Hepatic stellate cell (primary cell): ENCODE measurements around the gene RAB1B.
"Not testable (repeated sequence)": the region's sequence is repeated elsewhere in the genome, so short reads cannot be mapped to it uniquely, and the experiment has no call there.

Experiments
- DNase-seq: peaks from one replicate; pipeline ENCODE4 v3.0.0; 2011; ENCODE audit warnings: low spot score

The RAB1B gene

DNA sequence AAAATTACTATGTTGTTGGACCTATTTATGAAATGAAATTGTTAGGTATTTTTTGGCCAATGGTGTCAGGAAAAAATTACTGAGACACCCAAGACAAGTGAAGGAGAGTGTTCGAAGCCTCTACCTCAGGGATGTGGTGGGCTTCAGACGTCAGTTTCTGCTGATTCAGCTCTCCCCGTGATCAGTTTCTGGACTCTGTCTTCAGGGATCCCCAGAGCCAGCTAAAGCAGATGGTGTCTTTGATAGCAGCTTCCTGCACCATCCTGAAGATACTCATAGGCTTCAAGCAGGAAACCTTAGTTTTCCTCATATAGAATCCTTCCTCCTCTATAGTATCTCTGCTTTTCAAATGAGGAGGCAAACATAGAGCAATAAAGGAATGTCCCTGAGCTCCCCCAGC, 41.0 kb downstream of the RAB1B start:
- DNase-seq: no peak

DNA sequence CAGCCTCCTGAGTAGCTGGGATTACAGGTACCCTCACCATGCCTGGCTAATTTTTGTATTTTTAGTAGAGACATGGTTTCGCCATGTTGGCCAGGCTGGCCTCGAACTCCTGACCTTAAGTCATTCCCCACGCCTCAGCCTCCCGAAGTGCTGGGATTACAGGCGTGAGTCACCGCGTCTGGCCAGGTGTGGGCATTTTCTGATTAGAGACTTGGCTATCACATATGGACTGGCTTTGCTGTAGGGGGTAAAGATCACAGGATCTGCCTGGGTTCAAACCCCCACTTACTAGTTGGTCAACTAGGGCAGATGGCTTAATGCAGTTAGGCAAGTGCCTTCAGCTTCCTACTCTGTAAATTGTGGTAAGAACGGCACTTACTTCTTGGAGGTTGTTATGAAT, 41.9 kb downstream of the RAB1B start:
- DNase-seq: no peak

DNA sequence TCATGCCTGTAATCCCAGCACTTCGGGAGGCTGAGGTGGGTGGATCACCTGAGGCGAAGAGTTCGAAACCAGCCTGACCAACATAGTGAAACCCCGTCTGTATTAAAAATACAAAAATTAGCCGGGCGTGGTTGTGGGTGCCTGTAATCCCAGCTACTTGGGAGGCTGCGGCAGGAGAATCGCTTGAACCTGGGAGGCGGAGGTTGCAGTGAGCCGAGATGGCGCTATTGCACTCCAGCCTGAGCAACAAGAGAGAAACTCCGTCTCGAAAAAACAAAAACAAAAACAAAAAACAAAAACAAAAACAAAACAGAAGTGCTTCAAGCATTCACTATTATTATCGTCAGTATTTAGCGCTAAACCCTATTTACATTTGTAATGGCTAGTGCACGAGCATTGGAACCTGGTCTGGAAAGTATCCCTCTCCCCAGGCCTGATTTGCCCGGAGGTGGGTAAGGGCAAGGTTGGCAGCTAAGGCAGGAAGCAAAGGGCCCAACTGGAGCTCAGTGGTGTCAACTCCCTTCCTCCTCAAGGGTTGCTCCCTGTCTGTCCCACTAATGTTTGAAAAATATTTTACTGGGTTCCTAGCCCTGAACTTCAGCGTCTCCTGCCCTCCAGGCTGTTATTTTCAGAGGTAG, 42.5 kb downstream of the RAB1B start:
- not testable (repeated sequence) for DNase-seq

DNA sequence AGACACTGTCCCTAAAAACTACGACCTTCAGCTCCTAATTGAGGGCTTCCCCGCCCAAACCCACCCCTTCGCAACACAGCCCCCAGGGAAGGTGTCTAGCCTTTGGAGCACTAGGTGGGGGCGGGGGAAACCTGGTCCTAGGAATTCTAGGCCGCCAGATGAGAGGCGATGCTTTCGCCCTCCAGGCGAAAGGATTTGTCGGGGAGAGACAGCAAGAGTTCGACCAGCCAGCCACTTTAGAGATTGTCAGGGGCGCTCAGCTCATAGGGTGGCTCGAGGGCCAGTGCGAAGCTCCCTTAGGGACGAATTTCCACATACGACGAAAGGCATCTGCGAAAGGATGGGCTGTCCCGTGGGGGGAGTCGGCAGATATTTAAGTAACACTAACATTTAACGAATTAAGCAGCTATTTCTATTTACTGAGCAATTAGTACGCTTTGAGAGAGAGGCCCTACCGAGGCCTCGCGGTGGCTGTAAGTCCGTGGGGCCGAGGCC, 43.1 kb downstream of the RAB1B start:
- no peak for DNase-seq

DNA sequence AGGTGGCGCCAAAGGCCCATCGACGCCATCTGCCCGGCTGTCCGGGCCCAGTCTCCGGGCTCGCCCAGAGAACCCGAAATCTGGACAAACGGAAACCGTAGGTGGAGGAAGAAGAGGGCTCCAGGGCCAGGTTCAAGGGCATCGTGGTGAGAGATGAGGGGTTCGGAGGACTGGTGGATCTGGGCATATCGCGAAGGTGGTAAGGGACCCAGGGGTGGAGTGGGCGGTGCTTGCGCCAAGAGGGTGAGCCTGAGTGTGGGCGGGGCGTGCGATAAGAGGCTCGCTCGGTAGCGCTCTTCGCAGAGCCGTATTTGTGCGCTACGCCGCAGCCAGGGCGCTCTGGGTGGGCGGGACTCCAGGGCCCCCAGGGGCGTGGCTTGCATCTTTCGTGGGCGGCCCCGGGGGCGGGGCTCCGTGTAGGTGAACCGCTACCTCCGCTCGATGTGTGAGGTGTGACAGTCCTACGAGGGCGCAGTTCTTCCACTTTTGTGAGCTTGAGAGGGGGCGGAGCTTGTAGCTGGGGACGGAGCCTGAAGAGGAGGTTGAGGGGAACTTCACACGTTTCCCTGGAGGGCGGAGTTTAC, 43.6 kb downstream of the RAB1B start:
- DNase-seq: peak; percentile 85

DNA sequence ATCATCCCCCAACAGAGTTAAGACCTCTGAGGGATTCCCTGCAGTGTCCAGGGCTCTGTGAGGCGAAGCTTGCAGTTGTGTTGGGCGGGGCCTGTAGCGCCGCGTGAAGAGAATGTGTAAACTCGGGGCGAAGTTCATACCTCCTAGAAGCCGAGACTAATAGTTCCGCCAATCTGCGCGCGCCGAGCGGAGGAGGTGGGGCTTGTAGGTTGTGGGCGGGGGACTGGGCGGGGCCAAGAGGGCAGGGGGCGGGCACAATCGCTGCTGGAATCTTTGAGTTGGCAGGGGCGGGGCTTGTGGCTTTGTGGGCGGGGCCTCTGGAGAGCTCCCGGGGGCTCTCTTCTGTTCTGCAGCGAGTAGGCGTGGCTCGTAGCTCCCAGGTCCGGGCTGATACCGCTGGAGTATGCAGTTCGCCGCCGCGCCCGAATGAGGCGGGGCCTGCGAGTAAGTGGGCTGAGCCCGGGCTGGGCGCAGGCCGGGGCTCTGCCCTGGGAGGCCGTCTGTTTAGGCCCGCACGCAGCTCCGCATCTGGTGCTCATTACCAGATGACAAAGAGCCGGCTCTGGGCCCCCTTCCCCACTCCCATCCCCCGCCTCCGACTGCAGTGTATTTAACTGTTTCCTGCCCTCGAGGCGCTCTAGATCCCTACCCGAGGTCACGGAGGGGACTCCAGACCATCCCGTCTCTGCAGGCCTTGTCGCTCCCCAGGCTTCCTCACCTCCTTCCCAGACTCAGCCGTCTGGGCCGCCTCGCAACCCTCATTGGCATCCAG, 44.3 kb downstream of the RAB1B start:
- DNase-seq: peak; percentile 97

DNA sequence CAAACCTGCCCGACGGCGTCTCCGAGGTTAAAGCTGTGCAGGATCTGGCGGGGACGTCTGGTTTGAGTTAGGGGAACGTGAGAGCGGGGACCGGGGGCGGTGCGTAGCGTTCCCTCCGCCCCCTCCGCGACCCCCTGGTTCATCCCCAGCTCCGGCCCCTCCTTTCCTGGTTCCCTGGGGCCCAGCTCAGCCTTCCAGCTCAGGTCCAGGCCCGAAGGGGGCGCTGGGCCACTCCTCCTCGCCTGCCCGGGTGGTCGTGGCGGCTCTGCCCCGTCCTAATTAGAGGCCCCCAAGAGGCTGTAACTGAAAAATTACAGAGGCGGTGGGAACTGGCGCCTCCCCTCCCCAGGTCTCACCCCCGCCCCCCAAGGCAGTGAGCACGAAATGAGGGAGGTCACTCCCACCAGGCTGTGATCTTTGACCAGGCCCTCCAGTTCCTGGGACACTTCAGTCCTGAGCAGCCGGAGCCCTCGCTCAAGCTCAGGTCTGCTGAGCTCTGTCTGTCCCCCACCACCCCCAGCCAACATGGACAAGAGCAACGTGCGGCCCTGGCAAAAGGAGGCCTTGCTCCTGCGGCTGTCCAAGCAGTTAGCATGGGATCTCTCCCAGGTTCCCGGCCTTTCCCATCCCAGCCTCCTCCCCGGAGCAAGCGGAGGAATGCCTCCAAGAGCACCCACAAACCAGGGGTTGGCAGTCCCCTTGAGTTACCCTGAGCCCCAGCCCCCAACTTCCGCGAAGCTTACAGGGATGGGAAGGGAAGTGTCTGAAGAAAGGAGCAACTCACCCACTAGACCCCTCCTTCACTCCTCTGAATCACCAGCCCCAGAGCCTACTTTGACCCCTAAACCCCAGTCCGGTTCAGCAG, 45.1 kb downstream of the RAB1B start:
- peak; percentile 47 for DNase-seq

DNA sequence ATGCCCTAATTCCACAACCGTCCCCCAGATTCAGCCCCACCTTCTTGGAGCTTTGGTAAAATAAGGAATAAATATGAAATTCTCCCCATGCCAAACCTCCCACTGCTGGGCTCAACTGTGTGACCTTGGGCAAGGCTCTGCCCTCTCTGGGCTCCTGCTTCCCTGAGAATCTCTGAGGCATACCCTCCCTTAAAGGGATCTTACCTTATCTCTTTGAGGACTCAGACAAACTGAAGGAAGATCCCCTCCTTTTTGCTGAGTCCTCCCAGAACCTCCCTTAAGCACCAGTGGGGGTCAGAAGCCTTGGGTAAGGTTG, 45.7 kb downstream of the RAB1B start:
- no peak for DNase-seq

DNA sequence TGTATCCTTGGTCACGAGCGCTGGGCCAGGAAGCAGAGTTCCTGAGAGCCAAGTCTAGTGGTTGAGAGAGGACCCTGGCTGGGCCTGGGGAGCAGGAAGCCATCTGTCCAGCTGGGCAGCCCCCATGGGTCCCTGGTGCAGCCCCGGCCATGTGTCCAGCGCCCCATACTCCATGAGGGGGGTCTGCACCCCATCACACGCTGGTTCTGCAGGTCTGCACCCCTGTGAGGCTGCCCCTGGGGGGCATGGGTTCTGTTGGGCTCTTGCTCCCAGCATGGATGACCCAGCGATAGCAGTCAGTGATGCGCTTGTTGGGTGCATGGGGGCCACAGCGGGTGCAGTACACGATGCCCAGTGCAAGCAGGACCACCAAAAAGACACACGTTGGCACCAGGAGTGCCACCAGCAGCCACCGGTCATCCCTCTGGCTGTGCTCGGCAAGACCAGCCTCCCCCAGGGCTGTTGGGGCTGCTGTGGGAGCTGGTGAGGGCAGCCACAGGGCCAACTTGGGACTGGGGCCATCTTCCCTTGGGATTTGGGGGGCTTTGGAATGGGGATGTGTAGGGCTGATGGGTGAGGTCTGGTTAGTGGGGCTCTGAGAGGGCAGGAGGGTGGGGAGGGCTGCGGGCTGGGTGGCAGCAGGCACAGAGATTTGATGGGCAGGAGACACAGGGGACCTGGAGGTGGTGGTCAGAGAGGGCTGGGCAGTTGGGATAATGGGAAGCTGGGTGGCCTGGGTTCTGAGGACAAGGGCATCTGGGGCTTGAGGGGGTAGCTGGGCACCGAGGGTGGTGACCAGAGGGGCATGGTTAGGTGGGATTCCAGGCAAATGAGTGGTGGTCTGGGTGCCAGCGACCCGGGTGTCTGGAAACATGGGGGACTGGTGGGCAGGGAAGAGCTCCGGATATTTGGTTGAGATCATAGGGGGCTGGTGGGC, 46.4 kb downstream of the RAB1B start:
- no peak for DNase-seq

DNA sequence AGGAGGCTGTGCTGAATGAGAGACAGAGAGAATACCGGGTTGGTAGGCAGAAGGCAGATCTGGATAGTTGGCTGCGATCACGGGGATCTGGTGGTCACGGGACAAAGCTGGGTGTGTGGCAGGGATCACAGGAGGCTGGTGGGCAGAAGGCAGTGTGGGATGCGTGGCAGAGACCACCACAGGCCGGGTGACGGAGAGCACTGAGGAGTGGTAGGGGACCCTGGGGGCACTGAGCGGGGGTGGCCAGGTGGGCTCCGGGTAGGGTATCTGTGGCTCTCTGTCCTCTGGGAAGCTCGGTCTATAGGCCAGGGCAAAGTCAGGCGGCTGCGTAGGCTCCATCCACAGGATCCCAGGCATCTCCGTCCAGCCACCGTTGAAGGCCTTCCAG, 47.1 kb downstream of the RAB1B start:
- no peak for DNase-seq

DNA sequence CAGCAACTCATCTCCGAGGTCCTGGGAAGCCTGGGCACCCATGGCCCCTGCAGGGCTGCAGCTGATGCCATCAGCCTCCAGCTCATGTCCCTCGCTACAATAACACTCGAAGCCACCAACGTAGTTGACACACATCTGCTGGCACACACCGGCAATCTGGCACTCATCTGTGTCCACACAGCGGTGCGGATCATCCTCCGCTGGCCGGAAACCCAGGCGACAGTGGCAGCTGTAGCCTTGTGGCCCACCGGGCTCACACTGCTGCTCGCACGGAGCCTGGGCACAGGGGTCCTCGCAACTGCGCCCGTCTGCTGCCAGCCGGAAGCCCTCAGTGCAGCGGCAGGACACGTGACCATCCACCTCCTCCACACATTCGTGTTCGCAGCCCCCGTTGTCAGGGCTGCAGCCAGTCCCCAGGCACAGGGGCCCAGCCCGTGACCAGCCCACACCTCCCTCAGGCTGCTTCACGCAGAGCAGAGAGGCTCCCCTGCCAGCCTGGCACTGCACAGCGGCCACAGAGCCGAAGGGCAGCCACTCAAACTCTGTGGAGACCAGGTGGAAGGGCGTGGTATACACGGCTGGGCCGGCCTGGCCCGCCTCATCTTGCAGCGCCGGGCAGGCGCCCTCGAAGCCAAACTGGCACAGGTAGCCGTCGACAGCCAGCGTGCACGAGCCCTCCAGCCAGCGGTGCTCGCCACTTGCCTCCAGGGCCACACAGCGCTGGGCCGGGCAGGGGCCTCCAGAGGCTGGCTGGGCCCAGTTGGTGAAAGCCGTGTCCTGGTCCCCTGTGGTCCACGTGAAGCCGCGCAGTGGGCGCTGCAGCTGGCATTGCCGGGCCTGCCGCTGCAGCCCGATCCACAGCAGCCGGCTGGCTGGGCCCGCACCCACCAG, 47.7 kb downstream of the RAB1B start:
- DNase-seq: no peak

DNA sequence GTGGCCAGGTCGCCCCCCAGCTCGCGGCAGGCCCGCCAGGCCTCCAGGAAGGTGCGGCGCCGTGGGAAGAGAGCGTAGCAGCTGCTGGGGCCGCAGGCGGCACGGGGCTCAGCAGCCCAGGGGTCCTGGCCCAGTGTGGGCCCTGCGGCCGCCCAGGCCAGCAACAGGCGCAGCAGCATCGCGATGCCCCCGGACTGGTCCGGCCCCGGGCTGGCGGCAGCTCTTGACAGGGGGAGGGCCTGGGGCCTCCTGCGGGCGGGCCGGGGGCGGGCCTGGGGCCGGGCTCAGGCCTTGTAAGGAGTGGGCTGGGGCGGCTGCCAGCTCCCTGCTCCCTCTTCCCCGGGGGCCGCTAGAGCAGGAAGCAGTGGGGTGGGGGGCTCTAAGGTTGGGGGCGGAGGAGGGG, 48.4 kb downstream of the RAB1B start, which contains the start of gene CD248:
Gene CD248, minus strand, starts transcription at position 196 of the 403 bp plus-strand sequence. Its CDS starts 17 bp downstream, at position 179.
- DNase-seq: peak; percentile 79

DNA sequence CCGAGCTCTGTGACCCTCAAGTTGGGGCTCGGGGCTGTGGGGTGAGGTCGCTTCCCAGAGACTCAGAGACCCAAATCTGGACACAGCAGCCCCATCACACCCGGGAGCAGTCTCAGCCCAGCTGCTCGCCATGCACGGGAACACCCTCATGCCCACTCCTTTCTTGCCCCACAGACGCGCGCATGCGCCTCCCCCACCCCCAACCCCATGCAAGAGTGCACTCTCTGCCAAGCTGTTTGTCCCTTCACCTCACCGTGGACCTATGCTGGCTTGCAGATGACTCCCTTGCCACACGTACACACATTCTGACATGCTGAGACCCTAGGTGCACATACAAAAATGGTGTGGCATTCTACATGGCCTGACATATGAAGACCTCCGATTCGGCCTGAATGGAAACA, 48.9 kb downstream of the RAB1B start:
- peak; percentile 82 for DNase-seq

DNA sequence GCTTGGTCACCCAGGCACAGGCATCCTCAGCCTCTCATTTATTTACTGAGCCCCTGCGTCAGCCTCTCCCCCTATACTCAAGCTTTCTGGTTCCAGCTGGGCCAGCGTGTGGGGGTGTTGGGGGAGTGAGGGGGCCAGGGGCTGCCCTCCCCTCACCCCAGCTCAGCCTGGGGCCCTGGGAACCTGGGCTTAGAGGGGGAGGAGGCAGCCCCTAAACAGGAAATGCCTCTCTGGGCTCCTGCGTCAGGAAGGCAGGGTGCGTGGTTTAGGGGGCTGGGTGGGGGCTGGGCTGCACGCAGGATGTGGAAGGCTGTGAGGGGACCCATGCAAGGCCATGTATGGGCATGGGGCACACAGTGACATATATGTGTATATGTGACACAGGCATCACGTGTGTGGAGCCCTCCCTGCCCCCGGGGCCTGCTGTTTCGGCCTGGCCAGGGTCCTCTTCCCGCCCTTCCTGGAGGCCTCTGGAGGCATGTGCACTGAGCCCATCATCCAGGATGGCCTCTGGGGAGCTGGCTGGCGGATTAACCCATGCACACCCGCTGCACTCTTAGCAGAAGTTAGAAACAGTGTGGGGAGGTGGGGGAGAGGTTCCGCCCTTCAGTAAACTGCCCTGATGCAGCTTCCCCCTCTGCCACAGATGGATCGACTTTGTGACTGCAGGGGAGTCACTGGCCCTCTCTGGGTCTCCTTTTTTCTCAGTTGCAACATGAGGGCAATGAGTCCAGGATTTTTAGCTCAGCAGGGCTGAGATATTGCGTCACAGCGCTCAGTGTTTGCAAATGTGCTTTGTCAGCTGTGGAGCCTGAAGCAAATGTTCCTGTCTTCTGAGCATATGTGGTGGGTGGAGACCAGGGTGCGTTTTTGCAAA, 49.5 kb downstream of the RAB1B start:
- peak; percentile 64 for DNase-seq

DNA sequence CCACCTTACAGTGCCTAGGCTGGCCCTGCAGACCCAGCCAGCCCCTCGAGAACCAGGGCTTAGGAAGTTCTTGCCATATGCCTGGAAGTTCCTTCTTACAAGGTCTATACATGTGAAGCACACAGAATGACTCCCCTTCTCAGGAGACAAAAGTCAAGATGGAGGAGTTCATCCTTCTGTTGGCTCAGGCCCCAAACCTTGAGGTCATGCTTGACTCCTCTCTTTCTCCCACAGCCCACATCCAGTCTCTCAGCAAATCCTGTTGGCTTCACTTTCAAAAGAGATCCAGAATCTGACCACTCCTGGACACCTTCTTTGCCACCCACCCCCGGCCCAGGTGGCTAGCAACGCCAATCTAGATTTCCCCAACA, 50.1 kb downstream of the RAB1B start:
- DNase-seq: no peak

DNA sequence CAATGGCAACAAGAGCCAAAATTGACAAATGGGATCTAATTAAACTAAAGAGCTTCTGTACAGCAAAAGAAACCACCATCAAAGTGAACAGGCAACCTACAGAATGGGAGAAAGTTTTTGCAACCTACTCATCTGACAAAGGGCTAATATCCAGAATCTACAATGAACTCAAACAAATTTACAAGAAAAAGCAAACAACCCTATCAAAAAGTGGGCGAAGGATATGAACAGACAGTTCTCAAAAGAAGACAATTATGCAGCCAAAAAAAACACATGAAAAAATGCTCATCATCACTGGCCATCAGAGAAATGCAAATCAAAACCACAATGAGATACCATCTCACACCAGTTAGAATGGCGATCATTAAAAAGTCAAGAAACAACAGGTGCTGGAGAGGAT, 51.9 kb downstream of the RAB1B start:
- not testable (repeated sequence) for DNase-seq

DNA sequence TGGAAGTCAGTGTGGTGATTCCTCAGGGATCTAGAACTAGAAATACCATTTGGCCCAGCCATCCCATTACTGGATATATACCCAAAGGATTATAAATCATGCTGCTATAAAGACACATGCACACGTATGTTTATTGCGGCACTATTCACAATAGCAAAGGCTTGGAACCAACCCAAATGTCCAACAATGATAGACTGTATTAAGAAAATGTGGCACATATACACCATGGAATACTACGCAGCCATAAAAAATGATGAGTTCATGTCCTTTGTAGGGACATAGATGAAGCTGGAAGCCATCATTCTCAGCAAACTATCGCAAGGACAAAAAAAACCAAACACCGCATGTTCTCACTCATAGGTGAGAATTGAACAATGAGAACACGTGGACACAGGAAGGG, 52.3 kb downstream of the RAB1B start:
- not testable (repeated sequence) for DNase-seq

DNA sequence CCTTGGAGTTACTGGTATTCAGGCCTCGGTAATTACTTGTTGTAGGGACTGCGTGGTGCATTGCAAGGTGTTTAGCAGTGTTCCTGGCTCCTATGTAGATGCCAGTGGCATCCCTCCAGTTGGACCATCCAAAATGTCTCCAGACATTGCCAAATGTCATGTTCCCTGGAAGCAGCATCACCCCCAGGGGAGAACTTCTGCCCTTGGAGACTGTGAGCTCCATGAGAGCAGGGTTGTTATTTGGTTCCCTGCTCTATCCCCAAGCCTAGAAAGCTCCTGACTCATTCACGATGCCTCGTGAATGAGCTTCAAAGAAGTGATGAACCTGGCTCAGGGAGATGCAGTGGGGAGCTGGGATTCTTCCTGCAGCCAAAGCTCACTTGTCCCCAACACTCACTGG, 53.2 kb downstream of the RAB1B start:
- DNase-seq: no peak

DNA sequence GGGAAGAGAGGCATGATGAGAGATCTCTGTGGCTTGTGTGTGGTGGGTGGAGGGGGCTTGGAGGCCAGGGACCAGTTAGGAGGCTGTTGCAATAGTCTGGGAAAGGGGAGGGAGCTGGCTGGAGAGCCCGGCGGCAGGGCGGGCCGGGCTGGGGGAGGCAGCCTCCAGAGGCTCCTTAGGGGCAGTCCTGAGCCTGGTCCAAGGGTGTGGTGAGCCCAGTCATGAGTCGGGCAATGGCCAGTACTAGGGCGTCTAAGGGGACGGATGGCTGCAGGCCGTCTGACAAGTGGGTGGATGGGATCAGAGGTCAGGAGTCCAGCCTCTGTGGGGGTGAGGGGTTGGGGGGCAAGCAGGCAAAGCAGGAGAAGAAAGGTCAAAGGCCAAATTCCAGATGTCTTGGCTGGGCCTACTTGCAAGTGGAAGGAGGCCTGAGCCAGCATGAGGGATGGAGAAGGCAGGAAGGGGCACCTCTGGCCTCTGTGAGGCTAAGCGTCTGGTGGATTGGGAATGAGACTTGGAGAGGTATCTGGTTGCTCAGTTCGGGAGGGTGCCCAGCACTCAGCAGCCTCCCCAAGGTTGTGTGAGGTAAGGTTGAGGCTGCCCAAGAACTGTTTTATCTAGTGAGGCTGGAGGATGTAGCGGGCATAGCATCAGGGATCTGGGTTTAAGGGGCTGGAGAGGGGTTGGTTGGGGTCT, 54.4 kb downstream of the RAB1B start:
- no peak for DNase-seq
